WERI-Rb-1 (cell line): ENCODE data around the gene AP5Z1.

Experiments
- DNase-seq: peaks from one replicate; pipeline ENCODE4 v3.0.0-alpha.2; 2020
- H3K27ac ChIP-seq: fragments of 250-450 bp; sonication (Bioruptor Pico); 2 replicates; pipeline ENCODE4 v1.5.1; 2020; ENCODE audit warnings: mild to moderate bottlenecking, moderate library complexity
- H3K27me3 ChIP-seq: fragments of 250-450 bp; sonication (Bioruptor Pico); 2 replicates; pipeline ENCODE4 v1.5.1; 2021; ENCODE audit warnings: mild to moderate bottlenecking, low read depth, moderate library complexity; ENCODE audit not compliant: insufficient read depth, severe bottlenecking
- H3K36me3 ChIP-seq: fragments of 250-450 bp; sonication (Bioruptor Pico); 2 replicates; pipeline ENCODE4 v1.5.1; 2020; ENCODE audit warnings: mild to moderate bottlenecking, moderate library complexity
- H3K4me3 ChIP-seq: 2 replicates; pipeline ENCODE4 v1.5.1; 2011; ENCODE audit warnings: low read depth, mild to moderate bottlenecking, control low read depth, low read length
- H3K9me3 ChIP-seq: fragments of 250-450 bp; sonication (Bioruptor Pico); 2 replicates; pipeline ENCODE4 v1.5.1; 2021; ENCODE audit warnings: mild to moderate bottlenecking, moderate library complexity; ENCODE audit not compliant: severe bottlenecking
- TF ChIP-seq, protein P1 (sequence below): IDR thresholded peaks from 2 replicates; pipeline ENCODE4 v1.5.1; 2011; ENCODE audit warnings: low read depth, mild to moderate bottlenecking, control low read depth, inconsistent platforms, low read length

Gene AP5Z1

GRCh38 chr7:4744391-4745264, 30.8 kb upstream of the AP5Z1 start:
- Histone ChIP-seq H3K9me3 (no peaks in the 10 kb centered on the region), H3K27ac (peak overlapping the region; percentile 75), H3K27me3 (no peaks in the 10 kb centered on the region), H3K36me3 (peaks cover 40% of the 10 kb centered on the region), H3K4me3 (no peak overlapping the region)
- TF ChIP-seq, protein P1, sequence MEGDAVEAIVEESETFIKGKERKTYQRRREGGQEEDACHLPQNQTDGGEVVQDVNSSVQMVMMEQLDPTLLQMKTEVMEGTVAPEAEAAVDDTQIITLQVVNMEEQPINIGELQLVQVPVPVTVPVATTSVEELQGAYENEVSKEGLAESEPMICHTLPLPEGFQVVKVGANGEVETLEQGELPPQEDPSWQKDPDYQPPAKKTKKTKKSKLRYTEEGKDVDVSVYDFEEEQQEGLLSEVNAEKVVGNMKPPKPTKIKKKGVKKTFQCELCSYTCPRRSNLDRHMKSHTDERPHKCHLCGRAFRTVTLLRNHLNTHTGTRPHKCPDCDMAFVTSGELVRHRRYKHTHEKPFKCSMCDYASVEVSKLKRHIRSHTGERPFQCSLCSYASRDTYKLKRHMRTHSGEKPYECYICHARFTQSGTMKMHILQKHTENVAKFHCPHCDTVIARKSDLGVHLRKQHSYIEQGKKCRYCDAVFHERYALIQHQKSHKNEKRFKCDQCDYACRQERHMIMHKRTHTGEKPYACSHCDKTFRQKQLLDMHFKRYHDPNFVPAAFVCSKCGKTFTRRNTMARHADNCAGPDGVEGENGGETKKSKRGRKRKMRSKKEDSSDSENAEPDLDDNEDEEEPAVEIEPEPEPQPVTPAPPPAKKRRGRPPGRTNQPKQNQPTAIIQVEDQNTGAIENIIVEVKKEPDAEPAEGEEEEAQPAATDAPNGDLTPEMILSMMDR, result no peak
- DNase-seq, result peak; percentile 94

DNA sequence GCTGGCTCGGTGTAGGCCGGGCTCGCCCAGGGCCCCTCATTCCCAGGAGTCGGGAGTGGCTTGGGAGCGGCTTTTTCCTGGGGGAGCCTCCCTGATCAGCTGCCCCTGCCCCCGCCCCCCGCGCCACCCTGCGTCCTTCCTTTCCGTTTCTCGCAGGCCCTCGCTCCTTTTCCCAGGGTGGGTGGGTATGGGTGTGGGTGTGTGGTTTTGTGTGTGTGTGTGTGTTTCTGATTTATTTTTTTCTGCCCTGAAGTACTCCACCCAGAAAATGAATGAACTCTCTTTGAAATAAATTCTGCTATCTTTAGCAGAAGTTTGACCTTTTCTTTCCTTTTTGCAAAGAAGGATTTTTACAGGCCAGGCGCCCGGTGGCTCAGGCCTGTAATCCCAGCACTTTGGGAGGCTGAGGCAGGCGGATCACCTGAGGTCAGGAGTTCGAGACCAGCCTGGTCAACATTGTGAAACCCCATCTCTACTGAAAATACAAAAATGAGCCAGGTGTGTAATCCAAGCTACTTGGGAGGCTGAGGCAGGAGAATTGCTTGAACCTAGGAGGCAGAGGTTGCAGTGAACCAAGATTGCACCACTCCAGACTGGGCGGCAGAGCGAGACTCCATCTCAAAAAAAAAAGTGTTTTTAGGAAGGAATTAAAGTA, 30.0 kb upstream of the AP5Z1 start:
- peak overlapping the region; percentile 75 for H3K27ac ChIP-seq
- TF ChIP-seq, protein P1, result no peak
- H3K36me3 ChIP-seq, result peaks cover 40% of the 10 kb centered on the region
- no peak overlapping the region for H3K4me3 ChIP-seq
- no peaks in the 10 kb centered on the region for H3K27me3 ChIP-seq
- DNase-seq, result no peak
- H3K9me3 ChIP-seq, result no peaks in the 10 kb centered on the region

- TF ChIP-seq, protein P1, result no peak
- H3K9me3 ChIP-seq, result no peaks in the 10 kb centered on the region
- H3K27me3 ChIP-seq, result no peaks in the 10 kb centered on the region
- no peak for DNase-seq
- H3K27ac ChIP-seq, result peak overlapping the region; percentile 75
- no peak overlapping the region for H3K4me3 ChIP-seq
- H3K36me3 ChIP-seq, result peaks cover 40% of the 10 kb centered on the region
Observed at GRCh38 chr7:4745971-4746919, 29.2 kb upstream of the AP5Z1 start.

- Histone ChIP-seq H3K27ac (no peak overlapping the region), H3K9me3 (no peaks in the 10 kb centered on the region)
- TF ChIP-seq, protein P1, result no peak
Observed at GRCh38 chr7:4747013-4747412, 28.4 kb upstream of the AP5Z1 start.

GRCh38 chr7:4747746-4748145, 27.7 kb upstream of the AP5Z1 start:
- no peak for DNase-seq
- H3K9me3 ChIP-seq, result no peaks in the 10 kb centered on the region
- peaks cover 25% of the 10 kb centered on the region for H3K36me3 ChIP-seq
- H3K4me3 ChIP-seq, result no peak overlapping the region
- TF ChIP-seq, protein P1, result no peak
- H3K27me3 ChIP-seq, result no peaks in the 10 kb centered on the region
- H3K27ac ChIP-seq, result no peak overlapping the region

More at GRCh38 chr7:4747013-4747412, 28.4 kb upstream of the AP5Z1 start:
- Histone ChIP-seq H3K36me3 (peaks cover 32% of the 10 kb centered on the region), H3K27me3 (no peaks in the 10 kb centered on the region), H3K4me3 (no peak overlapping the region)
- no peak for DNase-seq
